Measurements from ENCODE around the gene ZBTB16. TPM values are rescaled to one million over a fixed set of nuclear protein-coding genes. Genes with fewer than 3 reads are reported as not detected.

ZBTB16 gene
- total and polyA plus RNA-seq, 3 donors from 2014 or later = 11.4 to 88.5 (median 51.5) TPM

- no peak overlapping the region for H3K4me3 ChIP-seq
- no peaks in the 10 kb centered on the region for H3K36me3 ChIP-seq (ENCODE audit: low read depth, missing control alignments)
- no peak for TF ChIP-seq CTCF (IDR thresholded peaks at IDR 0.05)
- TF ChIP-seq POLR2A (IDR thresholded peaks at IDR 0.05) = no peak
- no peak overlapping the region for H3K27ac ChIP-seq
- H3K9me3 ChIP-seq = no peaks in the 10 kb centered on the region
- no peak for DNase-seq
- no peaks in the 10 kb centered on the region for H3K27me3 ChIP-seq
- H3K4me1 ChIP-seq = no peaks in the 10 kb centered on the region
- intact Hi-C loops (cut with DNase I; ENCODE audit: low total_unique reads) = no loop called here
- WGBS, 2 donors = 91 to 93% methylated on average over 16 of the region's 16 CpGs
Measured at GRCh38 chr11:114237321-114238280, 178.1 kb downstream of the ZBTB16 start.

GRCh38 chr11:114239753-114240161, 180.2 kb downstream of the ZBTB16 start:
- WGBS, 2 donors = 87 to 97% methylated on average over 6 of the region's 6 CpGs
- H3K36me3 ChIP-seq (ENCODE audit: low read depth, missing control alignments) = no peaks in the 10 kb centered on the region
- TF ChIP-seq CTCF (IDR thresholded peaks at IDR 0.05) (no peak), POLR2A (IDR thresholded peaks at IDR 0.05) (no peak)

GRCh38 chr11:114242032-114242431, 182.5 kb downstream of the ZBTB16 start:
- H3K9me3 ChIP-seq = no peaks in the 10 kb centered on the region
- H3K36me3 ChIP-seq (ENCODE audit: low read depth, missing control alignments) = no peaks in the 10 kb centered on the region
- H3K4me3 ChIP-seq = no peak overlapping the region
- no peaks in the 10 kb centered on the region for H3K27me3 ChIP-seq
- 97% methylated on average over 14 to 15 of the region's 15 CpGs for WGBS, 2 donors
- intact Hi-C loops (cut with DNase I; ENCODE audit: low total_unique reads) = no loop called here
- no peak for DNase-seq
- no peak overlapping the region for H3K27ac ChIP-seq
- H3K4me1 ChIP-seq = no peaks in the 10 kb centered on the region
- no peak for TF ChIP-seq CTCF (IDR thresholded peaks at IDR 0.05)
- TF ChIP-seq POLR2A (IDR thresholded peaks at IDR 0.05) = no peak

More at GRCh38 chr11:114239753-114240161, 180.2 kb downstream of the ZBTB16 start:
- Histone ChIP-seq H3K4me1 (no peaks in the 10 kb centered on the region), H3K9me3 (no peaks in the 10 kb centered on the region), H3K27me3 (no peaks in the 10 kb centered on the region), H3K4me3 (no peak overlapping the region), H3K27ac (no peak overlapping the region)
- intact Hi-C loops (cut with DNase I; ENCODE audit: low total_unique reads) = no loop called here
- no peak for DNase-seq

- Histone ChIP-seq H3K36me3 (ENCODE audit: low read depth, missing control alignments) (no peaks in the 10 kb centered on the region), H3K4me3 (no peak overlapping the region), H3K27ac (no peak overlapping the region), H3K4me1 (no peaks in the 10 kb centered on the region), H3K9me3 (no peaks in the 10 kb centered on the region), H3K27me3 (no peaks in the 10 kb centered on the region)
- no peak for DNase-seq
- TF ChIP-seq CTCF (IDR thresholded peaks at IDR 0.05) = no peak
- no peak for TF ChIP-seq POLR2A (IDR thresholded peaks at IDR 0.05)
- 61 to 64% methylated on average over 14 of the region's 14 CpGs for WGBS, 2 donors
- intact Hi-C loops (cut with DNase I; ENCODE audit: low total_unique reads) = no loop called here
Measured at GRCh38 chr11:114243461-114244372, 184.2 kb downstream of the ZBTB16 start.

Data from testis (tissue), 3 donors.